ENCODE data around the gene PDIA2.

- TF ChIP-seq, protein P1, sequence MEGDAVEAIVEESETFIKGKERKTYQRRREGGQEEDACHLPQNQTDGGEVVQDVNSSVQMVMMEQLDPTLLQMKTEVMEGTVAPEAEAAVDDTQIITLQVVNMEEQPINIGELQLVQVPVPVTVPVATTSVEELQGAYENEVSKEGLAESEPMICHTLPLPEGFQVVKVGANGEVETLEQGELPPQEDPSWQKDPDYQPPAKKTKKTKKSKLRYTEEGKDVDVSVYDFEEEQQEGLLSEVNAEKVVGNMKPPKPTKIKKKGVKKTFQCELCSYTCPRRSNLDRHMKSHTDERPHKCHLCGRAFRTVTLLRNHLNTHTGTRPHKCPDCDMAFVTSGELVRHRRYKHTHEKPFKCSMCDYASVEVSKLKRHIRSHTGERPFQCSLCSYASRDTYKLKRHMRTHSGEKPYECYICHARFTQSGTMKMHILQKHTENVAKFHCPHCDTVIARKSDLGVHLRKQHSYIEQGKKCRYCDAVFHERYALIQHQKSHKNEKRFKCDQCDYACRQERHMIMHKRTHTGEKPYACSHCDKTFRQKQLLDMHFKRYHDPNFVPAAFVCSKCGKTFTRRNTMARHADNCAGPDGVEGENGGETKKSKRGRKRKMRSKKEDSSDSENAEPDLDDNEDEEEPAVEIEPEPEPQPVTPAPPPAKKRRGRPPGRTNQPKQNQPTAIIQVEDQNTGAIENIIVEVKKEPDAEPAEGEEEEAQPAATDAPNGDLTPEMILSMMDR (IDR thresholded peaks at IDR 0.05): no peak; the same call in 2 of the 3 replicates
- TF ChIP-seq RNF2 (IDR thresholded peaks at IDR 0.05; ENCODE audit: borderline replicate concordance, low read depth) (no peak), RAD21 (conservative IDR thresholded peaks at IDR 0.05 in 1 of 2, IDR thresholded peaks at IDR 0.05 in 1 of 2) (peak in 1 of 2 experiments; percentile 30; a peak in 2 of 5 replicates), PBX3 (IDR thresholded peaks at IDR 0.05) (no peak), POLR2AphosphoS2 (conservative IDR thresholded peaks at IDR 0.05; ENCODE audit: low read length) (no peak), TP53 (CRISPR knock-in tag; IDR thresholded peaks at IDR 0.05) (no peak), POLR2A (IDR thresholded peaks at IDR 0.05; ENCODE audit: low read length) (no peak), HDAC2 (IDR thresholded peaks at IDR 0.05) (no peak), MAZ (IDR thresholded peaks at IDR 0.05; ENCODE audit: borderline replicate concordance, low read depth, low read length) (no peak), RFX5 (IDR thresholded peaks at IDR 0.05) (no peak)
- TF ChIP-seq, protein P2, sequence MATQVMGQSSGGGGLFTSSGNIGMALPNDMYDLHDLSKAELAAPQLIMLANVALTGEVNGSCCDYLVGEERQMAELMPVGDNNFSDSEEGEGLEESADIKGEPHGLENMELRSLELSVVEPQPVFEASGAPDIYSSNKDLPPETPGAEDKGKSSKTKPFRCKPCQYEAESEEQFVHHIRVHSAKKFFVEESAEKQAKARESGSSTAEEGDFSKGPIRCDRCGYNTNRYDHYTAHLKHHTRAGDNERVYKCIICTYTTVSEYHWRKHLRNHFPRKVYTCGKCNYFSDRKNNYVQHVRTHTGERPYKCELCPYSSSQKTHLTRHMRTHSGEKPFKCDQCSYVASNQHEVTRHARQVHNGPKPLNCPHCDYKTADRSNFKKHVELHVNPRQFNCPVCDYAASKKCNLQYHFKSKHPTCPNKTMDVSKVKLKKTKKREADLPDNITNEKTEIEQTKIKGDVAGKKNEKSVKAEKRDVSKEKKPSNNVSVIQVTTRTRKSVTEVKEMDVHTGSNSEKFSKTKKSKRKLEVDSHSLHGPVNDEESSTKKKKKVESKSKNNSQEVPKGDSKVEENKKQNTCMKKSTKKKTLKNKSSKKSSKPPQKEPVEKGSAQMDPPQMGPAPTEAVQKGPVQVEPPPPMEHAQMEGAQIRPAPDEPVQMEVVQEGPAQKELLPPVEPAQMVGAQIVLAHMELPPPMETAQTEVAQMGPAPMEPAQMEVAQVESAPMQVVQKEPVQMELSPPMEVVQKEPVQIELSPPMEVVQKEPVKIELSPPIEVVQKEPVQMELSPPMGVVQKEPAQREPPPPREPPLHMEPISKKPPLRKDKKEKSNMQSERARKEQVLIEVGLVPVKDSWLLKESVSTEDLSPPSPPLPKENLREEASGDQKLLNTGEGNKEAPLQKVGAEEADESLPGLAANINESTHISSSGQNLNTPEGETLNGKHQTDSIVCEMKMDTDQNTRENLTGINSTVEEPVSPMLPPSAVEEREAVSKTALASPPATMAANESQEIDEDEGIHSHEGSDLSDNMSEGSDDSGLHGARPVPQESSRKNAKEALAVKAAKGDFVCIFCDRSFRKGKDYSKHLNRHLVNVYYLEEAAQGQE (IDR thresholded peaks at IDR 0.05): no peak
Measured at GRCh38 chr16:318628-319027, 35.7 kb downstream of the PDIA2 start.

All from A549 (cell line).